Mucosa of descending colon (tissue), 3 donors: Measurements from ENCODE around the gene CDK15. TPM values are rescaled to one million over a fixed set of nuclear protein-coding genes. Genes with fewer than 3 reads are reported as not detected.

ENCODE experiments used
- ATAC-seq: fragments of 200-7000 bp; cut with Tn5 transposase; one replicate; pipeline ENCODE4 v1.9.1; 2020; ENCODE audit warnings: mild to moderate bottlenecking, moderate library complexity
- DNase-seq, 3 donors: peaks; one replicate each; pipeline ENCODE4 v3.0.0-alpha.2; 2020
- H3K36me3 ChIP-seq: fragments of 200-600 bp; one replicate; pipeline ENCODE4 v1.8.0; 2021; ENCODE audit warnings: low read depth, mild to moderate bottlenecking
- H3K4me1 ChIP-seq: fragments of 200-600 bp; one replicate; pipeline ENCODE4 v1.8.0; 2021; ENCODE audit warnings: low read depth, mild to moderate bottlenecking
- H3K4me3 ChIP-seq: fragments of 200-600 bp; one replicate; pipeline ENCODE4 v1.8.0; 2021; ENCODE audit warnings: mild to moderate bottlenecking
- H3K9me3 ChIP-seq: fragments of 200-600 bp; one replicate; pipeline ENCODE4 v1.8.0; 2021; ENCODE audit warnings: mild to moderate bottlenecking
- CTCF ChIP-seq: fragments of 200-600 bp; IDR thresholded peaks from one replicate; pipeline ENCODE4 v1.8.0; 2022; ENCODE audit warnings: antibody characterized with exemption, mild to moderate bottlenecking
- intact Hi-C, 2 donors: fragments of 100-400 bp; cut with DNase I in 1 of 2; cut with micrococcal nuclease in 1 of 2; formaldehyde crosslinking; loops; one replicate each; pipeline versions ENCODE4 v1.11.0 to v1.11.1; 2022; cut with DNase I, micrococcal nuclease
- total RNA-seq, 3 donors: library from RNA; stranded (reverse); fragmentation: NEBNext Ultra II Directional in 2 of 3; extraction: Animal tissue kit (Norgen Biotek cat#: 25700) in 2 of 3; gene quantifications; one replicate each; pipeline versions ENCODE4 v1.2.1 to v1.2.4, GENCODE V29; 2021 to 2023
- donor health status: DM: no; HTN: no; CAD: no; lungs with moderate emphysema.
- donor health status: DM: no; HTN: no; CAD: no.
- donor health status: DM: no; HTN: yes; CAD: no.

The CDK15 gene
- total RNA-seq, 3 donors from 2014 or later: 0.94 to 1.4 TPM; not detected in 1

DNA sequence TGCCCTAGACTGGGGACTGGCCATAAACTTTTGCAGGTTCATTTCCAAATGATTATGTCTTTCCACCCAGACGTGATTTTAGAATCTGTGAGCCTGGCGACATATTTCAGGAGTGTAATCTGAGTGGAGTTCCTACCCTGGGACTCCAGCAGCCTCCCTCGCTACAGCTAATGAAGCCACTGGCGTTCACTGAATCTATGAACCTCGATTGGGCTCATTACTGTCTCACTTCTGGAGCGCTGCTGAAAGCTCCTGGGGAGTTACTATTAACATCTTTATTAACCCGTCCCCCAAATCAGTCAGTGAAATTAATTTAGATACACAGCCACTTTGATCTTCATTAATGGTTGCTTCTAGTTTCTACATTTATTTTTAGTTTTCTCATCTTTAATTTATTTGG lies 56.5 kb downstream of the CDK15 start:
- intact Hi-C loops: no loop called here
- Histone ChIP-seq H3K36me3 (no peaks in the 10 kb centered on the region), H3K4me3 (no peak overlapping the region), H3K4me1 (peaks cover 3% of the 10 kb centered on the region), H3K9me3 (no peaks in the 10 kb centered on the region)
- TF ChIP-seq CTCF: no peak
- no peak for DNase-seq
- no peak for ATAC-seq

DNA sequence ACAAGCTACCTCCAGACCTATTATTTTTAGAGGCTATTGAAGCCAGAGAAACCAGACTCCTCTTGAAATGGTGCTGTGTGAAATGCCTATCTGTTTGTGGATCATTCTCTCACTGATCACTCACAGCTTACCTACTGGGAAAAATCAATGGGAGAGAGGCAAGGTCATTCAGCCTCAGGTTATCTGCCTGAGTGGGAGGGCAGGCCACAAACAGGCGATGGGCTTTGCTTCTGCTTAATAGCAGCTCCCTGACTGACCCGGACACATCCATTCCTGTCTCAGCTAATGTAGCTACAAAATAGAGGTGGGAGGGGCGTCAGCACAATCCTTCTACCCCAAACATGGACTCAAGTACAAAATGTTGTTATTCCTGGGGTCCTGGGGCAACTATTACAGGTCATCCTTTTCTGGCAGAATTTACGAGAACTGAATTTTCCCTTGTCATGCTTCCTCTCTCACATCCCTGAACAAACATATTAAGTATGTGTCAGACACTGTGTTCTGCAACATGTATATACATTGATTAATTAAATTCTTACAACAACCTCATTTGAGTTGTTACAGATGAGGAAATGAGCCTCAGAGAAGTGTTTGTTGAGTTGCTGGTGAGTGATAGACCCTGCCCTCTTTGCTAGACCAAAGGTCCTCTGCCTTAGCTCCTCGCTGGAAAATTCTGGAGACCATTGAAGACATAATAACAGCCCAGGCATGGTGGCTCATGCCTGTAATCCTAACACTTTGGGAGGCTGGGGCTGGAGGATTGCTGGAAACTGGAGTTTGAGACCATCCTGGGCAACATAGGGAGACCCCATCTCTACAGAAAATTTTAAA lies 60.5 kb downstream of the CDK15 start:
- no peaks in the 10 kb centered on the region for H3K4me1 ChIP-seq
- H3K4me3 ChIP-seq: no peak overlapping the region
- ATAC-seq (no peak), DNase-seq (no peak)
- intact Hi-C loops: no loop called here
- TF ChIP-seq CTCF: no peak
- H3K36me3 ChIP-seq: no peaks in the 10 kb centered on the region
- H3K9me3 ChIP-seq: no peaks in the 10 kb centered on the region

GRCh38 chr2:201871471-201871870 lies 65.1 kb downstream of the CDK15 start:
- no peak for DNase-seq
- no peak for ATAC-seq
- no peaks in the 10 kb centered on the region for H3K9me3 ChIP-seq
- no peak for TF ChIP-seq CTCF
- H3K4me3 ChIP-seq: no peak overlapping the region
- no peaks in the 10 kb centered on the region for H3K36me3 ChIP-seq
- intact Hi-C loops: no loop called here
- no peaks in the 10 kb centered on the region for H3K4me1 ChIP-seq

DNA sequence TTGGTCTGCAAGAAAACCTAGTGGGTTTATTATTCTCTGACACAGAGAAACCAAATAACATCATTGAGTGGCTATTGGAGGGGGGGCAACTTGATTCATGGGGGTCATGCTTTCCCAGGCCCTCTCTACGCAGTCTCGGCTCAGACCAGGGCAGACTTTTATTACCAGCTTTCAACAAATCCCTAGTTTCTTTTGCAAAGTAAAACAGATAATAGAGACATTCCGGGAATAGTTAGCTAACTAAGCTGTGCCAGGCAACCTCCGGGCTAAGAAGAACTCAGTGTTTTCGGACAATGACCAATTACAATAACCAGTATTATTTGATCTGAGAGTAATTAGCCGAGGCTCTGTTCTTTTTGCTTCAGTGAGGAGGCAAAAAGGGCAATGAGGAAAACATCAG lies 66.3 kb downstream of the CDK15 start:
- DNase-seq: no peak
- H3K4me3 ChIP-seq: no peak overlapping the region
- TF ChIP-seq CTCF: no peak
- ATAC-seq: no peak
- no peaks in the 10 kb centered on the region for H3K4me1 ChIP-seq
- no peaks in the 10 kb centered on the region for H3K9me3 ChIP-seq
- H3K36me3 ChIP-seq: no peaks in the 10 kb centered on the region
- intact Hi-C loops: no loop called here

DNA sequence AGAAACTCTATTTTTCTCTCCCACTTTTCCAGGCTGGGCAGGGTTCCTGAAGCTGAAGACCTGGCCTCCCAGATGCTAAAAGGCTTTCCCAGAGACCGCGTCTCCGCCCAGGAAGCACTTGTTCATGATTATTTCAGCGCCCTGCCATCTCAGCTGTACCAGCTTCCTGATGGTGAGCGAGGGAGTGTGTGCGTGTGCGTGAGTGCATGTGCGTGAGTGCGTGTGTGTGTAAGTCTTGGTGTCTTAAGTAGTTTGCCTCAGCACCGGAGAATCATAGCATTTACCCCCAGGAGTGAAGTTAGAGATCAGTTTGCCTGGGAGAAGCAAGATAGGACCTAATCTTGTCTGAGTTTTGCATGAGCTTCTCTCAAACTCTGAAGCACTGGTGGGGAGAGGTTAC lies 73.7 kb downstream of the CDK15 start:
- H3K4me1 ChIP-seq: no peaks in the 10 kb centered on the region
- intact Hi-C loops: no loop called here
- H3K4me3 ChIP-seq: no peak overlapping the region
- ATAC-seq (no peak), DNase-seq (no peak)
- no peak for TF ChIP-seq CTCF
- H3K9me3 ChIP-seq: no peaks in the 10 kb centered on the region
- no peaks in the 10 kb centered on the region for H3K36me3 ChIP-seq
